ENCODE data around the gene APBB2.

APBB2 gene

DNA sequence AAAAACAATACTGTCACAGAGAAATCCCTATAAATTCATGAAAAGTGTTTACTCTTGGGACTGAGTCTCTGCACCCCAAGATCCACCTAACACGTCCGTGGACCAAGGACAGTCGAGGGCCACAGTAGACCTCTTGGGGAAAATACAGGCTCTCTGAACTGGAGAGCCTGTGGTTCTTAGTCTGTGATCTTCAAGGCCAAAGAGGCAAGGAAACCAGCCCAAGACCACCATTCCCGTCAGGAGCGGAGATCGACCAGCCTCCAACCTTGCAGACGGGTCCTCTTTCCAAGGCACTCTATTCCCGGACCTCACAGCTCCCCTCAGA lies 1.6 kb upstream of the APBB2 start:
- no peak for DNase-seq (ENCODE audit: low read depth)

GRCh38 chr4:41215155-41215554 lies 813 bp upstream of the APBB2 start:
- DNase-seq (ENCODE audit: low read depth), result no peak

GRCh38 chr4:41214825-41215146 lies 444 bp upstream of the APBB2 start:
- no peak for DNase-seq (ENCODE audit: low read depth)

DNA sequence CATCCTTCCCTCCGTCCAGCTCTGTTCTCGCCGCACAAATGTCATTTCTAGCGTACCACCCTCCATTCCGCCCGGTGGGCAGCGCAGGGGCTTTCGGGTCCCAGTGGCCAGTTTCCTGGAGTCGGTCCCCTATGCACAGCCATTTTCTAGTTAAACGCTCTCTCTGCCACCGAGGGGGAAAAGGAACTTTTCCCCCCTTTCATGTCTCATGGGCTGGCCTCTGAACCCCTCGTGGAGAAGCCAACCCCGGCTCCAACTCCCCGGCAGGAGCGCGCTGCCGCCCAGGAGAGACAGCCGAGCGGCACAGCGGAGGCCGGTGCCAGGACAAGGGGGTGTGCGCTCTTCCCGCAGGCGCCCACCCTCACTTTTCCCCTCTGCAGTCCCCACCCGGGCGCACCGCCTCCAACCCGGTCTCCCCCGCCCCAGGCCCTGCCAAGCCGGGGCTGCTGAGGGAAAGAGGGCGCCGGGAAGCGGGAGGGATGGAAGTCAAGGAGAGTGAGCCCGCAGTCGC lies 662 bp downstream of the APBB2 start:
- DNase-seq (ENCODE audit: low read depth), result no peak

- DNase-seq (ENCODE audit: low read depth), result no peak
These were observed 1.6 kb downstream of the APBB2 start for GRCh38 chr4:41212616-41213203.

DNA sequence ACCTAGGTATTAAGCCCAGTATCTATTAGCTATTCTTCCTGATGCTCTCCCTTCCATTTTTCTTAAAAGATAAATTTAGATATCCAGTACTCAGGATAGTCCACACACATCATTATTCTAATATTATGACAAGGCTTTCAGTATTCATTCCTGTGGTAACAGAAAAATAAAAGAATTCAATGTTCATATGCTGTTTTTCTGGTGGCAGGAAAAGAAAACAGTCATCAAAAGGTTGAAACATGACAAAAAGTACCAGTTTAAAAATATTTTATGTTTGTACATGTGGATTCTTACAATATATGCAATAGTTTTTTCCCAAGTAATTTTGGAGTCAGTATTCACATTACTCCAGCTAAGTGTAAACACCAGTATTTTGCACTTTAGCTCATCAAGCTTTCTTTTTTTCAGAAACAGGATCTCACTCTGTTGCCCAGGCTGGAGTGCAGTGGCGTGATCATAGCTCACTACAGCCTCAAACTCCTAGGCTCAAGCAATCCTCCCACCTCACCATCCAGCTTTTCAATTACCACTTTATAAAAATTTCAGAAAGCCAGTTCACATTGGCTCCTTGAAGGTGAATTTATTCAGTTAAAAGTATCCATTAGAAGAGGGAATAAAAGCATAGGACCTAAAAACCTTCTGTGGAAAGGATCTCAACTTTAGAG lies 2.3 kb downstream of the APBB2 start:
- DNase-seq (ENCODE audit: low read depth), result no peak

DNA sequence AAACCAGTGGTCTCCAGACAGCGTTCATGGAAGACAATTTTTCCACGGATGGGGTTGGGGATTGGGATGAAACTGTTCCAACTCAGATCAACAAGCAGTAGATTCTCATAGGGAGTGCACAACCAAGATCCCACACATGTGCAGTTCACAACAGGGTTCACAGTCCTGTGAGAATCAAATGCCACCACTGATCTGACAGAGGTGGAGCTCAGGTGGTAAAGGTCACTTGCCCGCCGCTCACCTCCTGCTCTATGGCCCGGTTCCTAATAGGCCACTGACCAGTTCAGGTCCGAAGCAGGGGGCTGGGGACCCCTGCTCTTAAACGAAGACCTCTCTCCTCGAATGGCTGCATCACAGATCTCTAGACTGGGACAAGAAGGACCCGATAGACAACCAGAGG lies 4.4 kb downstream of the APBB2 start:
- no peak for DNase-seq (ENCODE audit: low read depth)

- DNase-seq (ENCODE audit: low read depth), result no peak
These were observed 5.2 kb downstream of the APBB2 start for GRCh38 chr4:41209187-41209586.

DNA sequence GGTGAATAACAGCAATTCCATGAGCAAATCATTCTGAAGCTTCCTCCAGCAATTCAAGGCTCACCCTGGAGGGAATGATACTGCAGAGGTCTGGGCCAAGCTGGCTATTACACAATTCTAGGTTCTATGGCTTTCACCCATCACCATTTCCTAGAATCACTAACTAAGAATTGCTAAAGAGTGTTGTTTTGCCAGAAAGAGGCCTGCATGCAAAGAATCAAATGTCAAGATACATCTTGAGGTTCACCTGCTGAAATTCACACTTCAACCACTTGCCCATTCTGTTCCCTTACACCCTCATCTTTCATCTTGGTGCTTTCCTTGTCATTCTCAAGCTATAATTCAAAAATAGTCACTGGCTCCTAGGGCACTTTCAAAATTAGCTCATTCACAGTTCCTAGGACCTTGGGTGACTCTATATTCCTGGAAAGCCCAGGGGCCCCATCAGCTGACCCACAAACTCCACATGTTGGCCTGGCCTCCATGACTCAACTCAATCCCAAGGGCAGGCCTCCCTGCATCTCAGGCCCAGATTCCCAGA lies 7.0 kb downstream of the APBB2 start:
- no peak for DNase-seq (ENCODE audit: low read depth)

DNA sequence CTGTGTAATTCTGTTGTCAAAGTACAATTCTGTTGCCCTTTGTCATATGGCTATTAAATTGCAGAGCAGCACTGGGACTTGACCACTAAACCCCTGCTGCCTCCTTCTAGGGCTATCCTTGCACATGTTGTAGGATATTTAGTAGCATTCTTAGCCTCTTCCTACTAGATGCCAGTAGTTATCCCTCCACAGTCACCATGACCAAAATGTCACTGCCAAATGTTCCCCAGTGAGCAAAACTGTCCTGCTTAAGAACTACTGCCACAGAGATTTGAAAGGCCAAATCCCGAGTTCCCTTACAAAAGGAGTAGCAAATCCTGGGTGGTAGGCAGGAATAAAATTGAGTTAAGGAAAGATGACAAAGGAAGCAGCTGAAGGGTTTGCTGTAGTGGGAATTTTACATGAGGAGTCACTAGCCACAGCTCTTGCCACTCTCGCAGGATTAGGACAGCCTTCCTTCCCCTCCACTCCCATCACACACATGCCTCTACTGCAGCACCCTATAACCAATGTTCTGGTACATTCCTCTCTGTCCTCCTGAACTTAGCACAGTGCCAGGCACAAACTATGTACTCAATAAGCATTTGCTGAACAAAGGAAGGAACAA lies 8.4 kb downstream of the APBB2 start:
- DNase-seq (ENCODE audit: low read depth), result no peak

- no peak for DNase-seq (ENCODE audit: low read depth)
These were observed 9.2 kb downstream of the APBB2 start for GRCh38 chr4:41205130-41205529.

GRCh38 chr4:41204400-41204978 lies 9.9 kb downstream of the APBB2 start:
- DNase-seq (ENCODE audit: low read depth), result no peak

DNA sequence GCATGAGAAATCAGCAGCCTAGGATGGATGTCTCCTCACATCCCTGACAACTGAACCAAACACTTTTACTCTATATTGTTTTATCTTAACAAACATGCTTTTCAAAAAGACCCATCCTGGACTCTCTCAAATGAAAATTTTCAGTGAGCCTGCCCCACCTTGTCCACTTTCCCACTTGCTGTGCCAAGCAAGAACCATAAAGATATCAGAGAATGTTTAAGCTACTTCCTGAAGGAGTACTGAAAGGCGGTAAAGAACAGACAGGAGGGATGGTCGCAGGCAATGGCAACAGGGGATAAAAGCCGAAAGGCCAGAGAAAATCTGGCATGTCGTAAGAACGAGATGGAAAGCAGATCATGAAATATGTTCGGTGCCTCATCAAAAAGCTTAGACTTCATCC lies 10.5 kb downstream of the APBB2 start:
- no peak for DNase-seq (ENCODE audit: low read depth)

- no peak for DNase-seq (ENCODE audit: low read depth)
These were observed 11.3 kb downstream of the APBB2 start for GRCh38 chr4:41202820-41203568.

DNA sequence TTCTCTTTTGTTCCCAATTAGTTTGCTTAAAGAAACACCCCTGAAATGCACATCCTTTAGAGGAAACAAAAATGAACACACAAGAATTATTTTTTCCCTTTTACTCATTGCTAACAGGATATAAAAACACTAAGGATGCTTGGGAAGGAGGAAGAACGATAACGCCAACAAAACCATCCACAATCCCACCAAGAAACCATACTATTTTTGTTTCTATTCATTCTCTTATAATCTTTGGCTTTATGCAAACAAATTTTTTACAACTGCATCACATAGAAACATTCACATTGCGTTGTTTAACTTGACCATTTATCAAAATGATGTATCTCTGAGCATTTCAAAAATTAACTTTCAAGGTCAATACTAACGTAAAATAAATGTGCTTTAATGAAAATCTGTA lies 12.0 kb downstream of the APBB2 start:
- no peak for DNase-seq (ENCODE audit: low read depth)

DNA sequence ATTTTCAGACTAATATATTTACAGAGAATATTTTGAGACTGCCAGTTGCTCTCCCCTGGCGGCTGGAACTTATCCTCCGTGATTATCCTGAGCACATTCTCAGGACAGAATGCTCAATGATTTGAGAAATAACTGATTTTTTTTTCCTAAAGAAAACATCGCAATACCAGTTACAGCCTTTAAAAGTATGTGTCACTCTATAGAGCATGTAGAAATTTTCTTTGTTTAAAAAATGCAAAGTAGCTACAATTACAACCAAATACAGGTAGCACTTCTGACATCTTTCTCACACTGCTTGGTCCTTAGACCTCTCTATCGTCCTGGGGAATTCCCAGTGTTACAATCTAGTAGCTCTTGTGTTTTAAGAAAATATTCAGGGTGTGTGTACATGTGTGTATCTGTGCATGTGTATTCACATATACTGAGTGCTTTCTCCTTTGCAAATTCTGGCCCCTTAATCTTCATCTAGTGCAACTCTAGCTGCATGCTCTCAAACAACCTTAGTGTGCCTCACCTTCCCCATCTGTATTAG lies 13.8 kb downstream of the APBB2 start:
- no peak for DNase-seq (ENCODE audit: low read depth)

GRCh38 chr4:41199788-41200187 lies 14.6 kb downstream of the APBB2 start:
- no peak for DNase-seq (ENCODE audit: low read depth)

DNA sequence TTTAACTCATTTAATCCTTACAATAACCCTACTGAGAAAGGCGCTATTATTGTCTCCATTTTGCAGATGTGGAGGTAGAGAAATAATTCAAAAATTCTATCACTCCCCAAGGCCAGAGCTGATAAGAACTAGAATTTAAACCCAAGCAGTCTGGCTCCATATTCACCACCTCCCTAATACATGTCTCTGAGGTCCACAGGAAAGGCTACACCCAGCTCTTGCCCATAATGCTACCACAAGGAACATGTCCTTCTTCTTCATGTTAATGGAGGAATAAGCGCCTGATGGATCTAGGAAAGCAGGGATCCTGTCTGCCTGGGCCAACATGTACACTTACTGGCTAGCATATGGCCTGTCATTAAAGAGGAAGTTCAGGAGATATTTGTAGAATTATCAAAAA lies 16.3 kb downstream of the APBB2 start:
- no peak for DNase-seq (ENCODE audit: low read depth)

GRCh38 chr4:41197495-41197894 lies 16.8 kb downstream of the APBB2 start:
- DNase-seq (ENCODE audit: low read depth), result no peak

GRCh38 chr4:41196633-41197332 lies 17.6 kb downstream of the APBB2 start:
- no peak for DNase-seq (ENCODE audit: low read depth)

DNA sequence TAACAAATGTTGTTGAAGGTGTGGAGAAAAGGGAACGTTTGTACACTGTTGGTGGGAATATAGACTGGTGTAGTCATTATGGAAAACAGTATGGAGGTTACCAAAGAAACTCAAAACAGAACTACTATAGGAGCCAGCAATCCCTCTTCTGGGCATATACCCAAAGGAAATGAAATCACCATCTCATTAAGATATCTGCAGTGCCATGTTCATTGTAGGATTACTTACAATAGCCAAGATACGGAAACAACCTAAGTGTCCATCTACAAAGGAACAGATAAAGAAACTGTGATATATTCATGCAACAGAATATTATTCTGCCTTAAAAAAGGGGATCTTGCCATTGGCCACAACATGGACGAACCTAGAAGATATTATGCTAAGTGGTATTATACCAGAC lies 22.2 kb downstream of the APBB2 start:
- DNase-seq (ENCODE audit: low read depth), result no peak

GRCh38 chr4:41189666-41190065 lies 24.7 kb downstream of the APBB2 start:
- no peak for DNase-seq (ENCODE audit: low read depth)
